H1 (cell line): Measurements from ENCODE around the gene CDH1. TPM values are rescaled to one million over a fixed set of nuclear protein-coding genes. Genes with fewer than 3 reads are reported as not detected.

Experiments used
- CHD7 ChIP-seq: fragments of 300-600 bp; sonication (generic); IDR thresholded peaks from 2 replicates; pipeline ENCODE4 v1.7.1; 2012; ENCODE audit warnings: low read length, moderate library complexity, mild to moderate bottlenecking, inconsistent platforms; ENCODE audit not compliant: insufficient replicate concordance
- EGR1 ChIP-seq: IDR thresholded peaks from 2 replicates; pipeline ENCODE4 v1.6.1; 2011; ENCODE audit warnings: low read depth, low read length, borderline replicate concordance
- GTF2F1 ChIP-seq: IDR thresholded peaks from 2 replicates; pipeline ENCODE4 v1.6.1; 2012; ENCODE audit warnings: low read depth, low read length, improper control_type of control experiment, borderline replicate concordance
- HDAC6 ChIP-seq: IDR thresholded peaks from one replicate; pipeline ENCODE4 v1.7.1; 2012; ENCODE audit warnings: low read depth, mild to moderate bottlenecking, inconsistent platforms, low read length, moderate library complexity
- JUN ChIP-seq: IDR thresholded peaks from 2 replicates; pipeline ENCODE4 v1.6.1; 2011; ENCODE audit warnings: low read depth, mild to moderate bottlenecking, improper control_type of control experiment, low read length
- NRF1 ChIP-seq: IDR thresholded peaks from 2 replicates; pipeline ENCODE4 v1.6.1; 2011; ENCODE audit warnings: mild to moderate bottlenecking, low read depth, low read length, improper control_type of control experiment
- RAD21 ChIP-seq, 2 experiments: IDR thresholded peaks in 1 of 2; conservative IDR thresholded peaks in 1 of 2; 2 replicates each; pipeline ENCODE4 v1.6.1; 2011; ENCODE audit warnings: low read depth in 2 of 2, low read length in 2 of 2, improper control_type of control experiment in 1 of 2, inconsistent platforms in 1 of 2, mild to moderate bottlenecking in 1 of 2, moderate library complexity in 1 of 2
- RXRA ChIP-seq: IDR thresholded peaks from 2 replicates; pipeline ENCODE4 v1.6.1; 2011; ENCODE audit warnings: low read depth, mild to moderate bottlenecking, low read length, moderate library complexity; ENCODE audit not compliant: insufficient read depth
- SIRT6 ChIP-seq: IDR thresholded peaks from one replicate; pipeline ENCODE4 v1.7.1; 2012; ENCODE audit warnings: low read length, inconsistent platforms
- SP4 ChIP-seq: IDR thresholded peaks from 2 replicates; pipeline ENCODE4 v1.6.1; 2012; ENCODE audit warnings: low read length, inconsistent platforms
- TEAD4 ChIP-seq: IDR thresholded peaks from 2 replicates; pipeline ENCODE4 v1.6.1; 2012; ENCODE audit warnings: low read depth, low read length, inconsistent platforms, mixed read lengths
- polyA plus RNA-seq, 7 experiments: library from polyadenylated mRNA; depleted of rRNA in 3 of 7; stranded (reverse) in 5 of 7; unstranded in 2 of 7; fragments of >200 nt in 5 of 7; fragments of 200-250 nt in 2 of 7; gene quantifications; 1 replicate in 5 of 7; 2 replicates in 1 of 7; 4 replicates in 1 of 7; pipeline versions ENCODE4 v1.2.1 to v1.2.3, GENCODE V29; 2011 to 2013; ENCODE audit warnings: missing spikeins in 2 of 7, mixed read lengths in 2 of 7
- total RNA-seq: library from RNA; stranded (reverse); fragmentation: NEBNext Ultra II Directional; extraction: Animal tissue kit (Norgen Biotek cat#: 25700); gene quantifications from 2 replicates; pipeline ENCODE4 v1.2.1, GENCODE V29; 2021
- TF ChIP-seq, protein P1 (sequence below): IDR thresholded peaks from 2 replicates; pipeline ENCODE4 v1.6.1; 2011; ENCODE audit warnings: low read depth, mild to moderate bottlenecking, low read length; ENCODE audit not compliant: insufficient read depth

Gene CDH1
- total and polyA plus RNA-seq, 2 of the 8 experiments (the other 6 are each of a cell fraction or from before 2014, with no cell fraction given): 133 to 265 TPM

GRCh38 chr16:68806981-68807380 is 69.9 kb downstream of the CDH1 start (continued):
- TF ChIP-seq CHD7: no peak
- no peak for TF ChIP-seq SIRT6
- no peak for TF ChIP-seq HDAC6
- no peak for TF ChIP-seq JUN
- TF ChIP-seq RAD21 (IDR thresholded peaks at IDR 0.05 in 1 of 2, conservative IDR thresholded peaks at IDR 0.05 in 1 of 2; ENCODE audit: low read depth in 2 of 2, low read length in 2 of 2): no peak
- no peak for TF ChIP-seq NRF1
- TF ChIP-seq RXRA: no peak
- TF ChIP-seq TEAD4: no peak
- TF ChIP-seq SP4: no peak
- no peak for TF ChIP-seq GTF2F1
- TF ChIP-seq EGR1: no peak
- TF ChIP-seq, protein P1, sequence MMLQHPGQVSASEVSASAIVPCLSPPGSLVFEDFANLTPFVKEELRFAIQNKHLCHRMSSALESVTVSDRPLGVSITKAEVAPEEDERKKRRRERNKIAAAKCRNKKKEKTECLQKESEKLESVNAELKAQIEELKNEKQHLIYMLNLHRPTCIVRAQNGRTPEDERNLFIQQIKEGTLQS: no peak
